ENCODE results near the gene DOCK9. TPM values are rescaled to one million over a fixed set of nuclear protein-coding genes. Genes with fewer than 3 reads are reported as not detected.

DOCK9 gene
- total RNA-seq, 2 experiments from 2014 or later: 102 to 107 TPM

- peaks cover 67% of the 10 kb centered on the region for H3K36me3 Mint-ChIP-seq
- POLR2A ChIA-PET: no interaction called here
Measured at GRCh38 chr13:98922306-98922705, 55.6 kb downstream of the DOCK9 start.

DNA sequence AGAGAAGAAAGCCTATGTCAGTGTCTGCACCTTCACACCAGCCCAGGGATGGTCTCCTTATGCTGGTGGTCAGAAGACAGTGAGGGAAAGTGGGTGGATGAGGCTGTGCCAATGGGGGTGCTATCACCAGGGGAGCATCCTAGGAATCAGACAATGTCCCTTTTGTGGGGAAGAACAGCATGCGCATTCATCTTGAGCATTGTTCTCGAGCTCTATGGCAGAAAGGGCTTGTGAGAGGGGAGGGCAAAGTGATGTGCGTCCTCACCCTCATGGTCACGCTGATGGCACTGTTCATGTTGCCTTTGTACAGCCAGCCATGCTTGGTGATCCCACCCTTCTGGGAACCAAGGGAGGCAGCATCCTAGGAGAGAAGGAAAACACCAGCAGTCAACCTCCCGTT is 56.1 kb downstream of the DOCK9 start:
- Mint-ChIP-seq H3K9me3 (no peaks in the 10 kb centered on the region), H3K4me3 (no peak overlapping the region), H3K27me3 (no peaks in the 10 kb centered on the region), H3K4me1 (peaks cover 17% of the 10 kb centered on the region), H3K27ac (no peak overlapping the region), H3K36me3 (peaks cover 65% of the 10 kb centered on the region)
- no peak for DNase-seq
- ATAC-seq (ENCODE audit: low read depth): no peak
- POLR2A ChIA-PET: no interaction called here

More at GRCh38 chr13:98922306-98922705, 55.6 kb downstream of the DOCK9 start:
- no peaks in the 10 kb centered on the region for H3K27me3 Mint-ChIP-seq
- ATAC-seq (ENCODE audit: low read depth): no peak
- H3K4me3 Mint-ChIP-seq: no peak overlapping the region
- H3K4me1 Mint-ChIP-seq: peaks cover 17% of the 10 kb centered on the region
- no peak overlapping the region for H3K27ac Mint-ChIP-seq
- H3K9me3 Mint-ChIP-seq: no peaks in the 10 kb centered on the region
- no peak for DNase-seq

- Mint-ChIP-seq H3K9me3 (no peaks in the 10 kb centered on the region), H3K36me3 (peaks cover 63% of the 10 kb centered on the region), H3K4me1 (peaks cover 17% of the 10 kb centered on the region), H3K27ac (no peak overlapping the region), H3K27me3 (no peaks in the 10 kb centered on the region), H3K4me3 (no peak overlapping the region)
- POLR2A ChIA-PET: no interaction called here
- no peak for DNase-seq
- ATAC-seq (ENCODE audit: low read depth): no peak
Measured at GRCh38 chr13:98921015-98921580, 56.8 kb downstream of the DOCK9 start.

GRCh38 chr13:98919566-98919965 is 58.3 kb downstream of the DOCK9 start:
- peaks cover 68% of the 10 kb centered on the region for H3K36me3 Mint-ChIP-seq
- ATAC-seq (ENCODE audit: low read depth) (no peak), DNase-seq (no peak)
- H3K9me3 Mint-ChIP-seq: no peaks in the 10 kb centered on the region
- no peaks in the 10 kb centered on the region for H3K27me3 Mint-ChIP-seq
- H3K4me1 Mint-ChIP-seq: peaks cover 17% of the 10 kb centered on the region
- POLR2A ChIA-PET: no interaction called here
- H3K4me3 Mint-ChIP-seq: no peak overlapping the region
- no peak overlapping the region for H3K27ac Mint-ChIP-seq

DNA sequence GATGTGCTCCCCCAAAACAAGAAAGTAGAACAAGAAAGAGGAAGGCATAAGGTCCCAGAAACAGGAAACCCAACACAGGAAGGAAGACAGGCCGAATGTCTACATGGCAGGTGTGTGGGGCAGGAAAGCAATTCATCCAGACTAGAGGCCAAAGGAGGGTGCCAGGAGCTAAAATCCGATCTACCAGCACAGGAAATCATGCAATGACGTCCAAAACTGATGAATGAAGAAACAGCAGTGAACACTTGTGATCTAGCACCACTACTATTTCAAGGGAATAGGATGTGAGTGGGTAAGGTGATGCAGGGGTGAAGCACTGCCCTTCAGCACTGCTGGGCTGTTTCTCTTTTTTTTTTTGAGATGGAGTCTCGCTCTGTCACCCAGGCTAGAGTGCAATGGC is 59.1 kb downstream of the DOCK9 start:
- POLR2A ChIA-PET: no interaction called here
- H3K27me3 Mint-ChIP-seq: no peaks in the 10 kb centered on the region
- peak; percentile 73 for ATAC-seq (ENCODE audit: low read depth)
- H3K36me3 Mint-ChIP-seq: peaks cover 62% of the 10 kb centered on the region
- H3K27ac Mint-ChIP-seq: peak overlapping the region; percentile 60
- peak overlapping the region; percentile 14 for H3K4me3 Mint-ChIP-seq
- no peaks in the 10 kb centered on the region for H3K9me3 Mint-ChIP-seq
- peaks cover 17% of the 10 kb centered on the region for H3K4me1 Mint-ChIP-seq
- DNase-seq: no peak

DNA sequence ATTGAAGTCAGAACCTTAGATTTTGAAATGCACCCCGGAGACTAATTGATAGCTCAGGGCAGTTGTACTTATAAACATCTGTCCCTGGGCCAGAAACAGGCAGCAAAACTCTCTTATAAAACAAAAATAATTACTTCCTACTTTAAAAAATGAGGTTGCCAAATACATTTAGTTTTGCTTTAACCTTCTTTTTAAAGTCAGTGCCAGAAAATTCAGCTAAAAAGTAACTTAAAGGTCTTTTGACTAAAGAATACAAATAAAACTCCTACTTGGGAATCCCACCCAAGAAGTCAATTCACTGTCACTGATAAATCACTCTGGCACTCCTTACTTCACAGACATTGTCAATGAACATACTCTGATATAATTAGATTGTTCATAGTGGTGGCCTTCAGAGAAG is 60.7 kb downstream of the DOCK9 start:
- no peaks in the 10 kb centered on the region for H3K9me3 Mint-ChIP-seq
- no peaks in the 10 kb centered on the region for H3K27me3 Mint-ChIP-seq
- no peak overlapping the region for H3K27ac Mint-ChIP-seq
- no peak for ATAC-seq (ENCODE audit: low read depth)
- no peak for DNase-seq
- H3K36me3 Mint-ChIP-seq: peaks cover 60% of the 10 kb centered on the region
- no peak overlapping the region for H3K4me3 Mint-ChIP-seq
- H3K4me1 Mint-ChIP-seq: peaks cover 21% of the 10 kb centered on the region
- POLR2A ChIA-PET: no interaction called here

DNA sequence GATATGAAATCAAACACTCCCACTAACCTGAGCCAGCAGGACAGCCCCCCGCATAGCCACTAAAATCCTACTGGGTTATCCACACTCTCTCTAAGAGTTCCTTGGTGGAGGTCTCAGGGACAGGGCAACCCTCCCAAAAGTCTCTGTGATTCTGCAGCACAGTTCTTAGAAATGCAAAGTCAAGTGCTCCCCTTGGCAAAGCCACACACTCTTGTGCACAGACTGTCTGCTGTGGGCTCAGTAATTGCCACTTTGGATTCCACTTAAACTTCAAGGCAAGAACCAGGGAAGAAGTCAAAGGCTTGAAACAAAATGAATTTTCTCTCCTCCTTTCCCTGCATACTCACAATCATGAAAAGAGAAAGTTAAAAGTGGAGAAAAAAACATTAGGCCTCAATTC is 61.5 kb downstream of the DOCK9 start:
- Mint-ChIP-seq H3K9me3 (no peaks in the 10 kb centered on the region), H3K4me3 (no peak overlapping the region), H3K36me3 (peaks cover 53% of the 10 kb centered on the region), H3K27me3 (no peaks in the 10 kb centered on the region), H3K4me1 (peaks cover 23% of the 10 kb centered on the region), H3K27ac (no peak overlapping the region)
- DNase-seq: no peak
- POLR2A ChIA-PET: no interaction called here
- ATAC-seq (ENCODE audit: low read depth): no peak

DNA sequence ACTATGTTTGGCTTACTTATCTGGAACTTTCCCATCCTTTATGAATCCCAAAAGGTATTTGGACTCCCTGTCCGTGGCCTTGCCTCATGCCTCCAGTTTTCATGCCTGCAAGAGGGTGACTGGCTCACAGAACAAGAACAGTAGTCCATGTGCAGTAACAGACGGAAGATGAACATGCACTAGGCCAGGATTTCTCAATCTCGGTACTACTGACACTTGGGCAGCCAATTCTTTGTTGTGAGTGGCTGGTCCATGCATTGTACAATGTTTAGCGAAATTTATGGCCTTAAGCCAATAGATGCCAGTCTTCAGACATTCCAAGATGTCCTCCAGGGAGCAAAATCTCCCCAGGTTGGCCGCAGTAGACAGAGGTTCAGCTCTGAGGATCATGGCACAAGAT is 61.9 kb downstream of the DOCK9 start:
- Mint-ChIP-seq H3K4me1 (peaks cover 25% of the 10 kb centered on the region), H3K9me3 (no peaks in the 10 kb centered on the region), H3K27me3 (no peaks in the 10 kb centered on the region), H3K27ac (no peak overlapping the region), H3K36me3 (peaks cover 48% of the 10 kb centered on the region), H3K4me3 (no peak overlapping the region)
- DNase-seq (no peak), ATAC-seq (ENCODE audit: low read depth) (no peak)
- POLR2A ChIA-PET: no interaction called here

- Mint-ChIP-seq H3K36me3 (peaks cover 44% of the 10 kb centered on the region), H3K27ac (no peak overlapping the region), H3K4me1 (peaks cover 29% of the 10 kb centered on the region), H3K27me3 (no peaks in the 10 kb centered on the region), H3K9me3 (no peaks in the 10 kb centered on the region), H3K4me3 (no peak overlapping the region)
- no peak for ATAC-seq (ENCODE audit: low read depth)
- no peak for DNase-seq
- POLR2A ChIA-PET: no interaction called here
Measured at GRCh38 chr13:98915563-98915962, 62.3 kb downstream of the DOCK9 start.

GRCh38 chr13:98913741-98914140 is 64.1 kb downstream of the DOCK9 start:
- POLR2A ChIA-PET: no interaction called here
- no peak for ATAC-seq (ENCODE audit: low read depth)
- H3K27me3 Mint-ChIP-seq: no peaks in the 10 kb centered on the region
- peaks cover 38% of the 10 kb centered on the region for H3K36me3 Mint-ChIP-seq
- no peak overlapping the region for H3K4me3 Mint-ChIP-seq
- no peaks in the 10 kb centered on the region for H3K9me3 Mint-ChIP-seq
- no peak for DNase-seq
- no peak overlapping the region for H3K27ac Mint-ChIP-seq
- H3K4me1 Mint-ChIP-seq: peaks cover 31% of the 10 kb centered on the region

- Mint-ChIP-seq H3K4me3 (no peak overlapping the region), H3K4me1 (peaks cover 24% of the 10 kb centered on the region), H3K27ac (no peak overlapping the region), H3K36me3 (peaks cover 31% of the 10 kb centered on the region), H3K9me3 (no peaks in the 10 kb centered on the region), H3K27me3 (no peaks in the 10 kb centered on the region)
- POLR2A ChIA-PET: no interaction called here
- DNase-seq (no peak), ATAC-seq (ENCODE audit: low read depth) (no peak)
Measured at GRCh38 chr13:98912846-98913245, 65.0 kb downstream of the DOCK9 start.

DNA sequence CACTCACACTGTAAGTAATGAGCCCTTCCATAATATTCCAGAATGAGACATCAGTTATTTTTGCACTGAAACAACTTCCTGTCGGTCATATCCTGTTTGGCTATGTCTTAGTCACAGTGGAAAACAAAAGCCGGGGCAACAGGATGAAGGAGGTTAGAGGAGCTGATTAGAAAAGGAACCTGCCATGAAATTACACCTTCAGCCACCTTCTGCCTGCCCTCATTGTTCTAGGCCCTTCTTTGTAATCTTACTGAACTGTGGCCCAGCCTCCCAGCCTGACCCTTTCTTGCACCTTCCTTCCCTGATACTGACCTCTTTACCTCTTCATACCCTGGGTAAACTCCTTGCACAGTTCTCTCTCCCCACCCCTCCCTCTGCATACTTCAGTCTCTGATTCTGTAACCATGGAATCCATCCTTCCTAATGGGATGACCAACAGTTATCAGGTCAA is 67.3 kb downstream of the DOCK9 start:
- Mint-ChIP-seq H3K9me3 (no peaks in the 10 kb centered on the region), H3K4me1 (peaks cover 25% of the 10 kb centered on the region), H3K36me3 (peaks cover 32% of the 10 kb centered on the region), H3K4me3 (peak overlapping the region; percentile 40), H3K27me3 (no peaks in the 10 kb centered on the region), H3K27ac (peak overlapping the region; percentile 83)
- DNase-seq: no peak
- ATAC-seq (ENCODE audit: low read depth): peak; percentile 92
- POLR2A ChIA-PET: interaction anchor here (0.6 kb wide), 1 partner anchor 88 kb away, joined by 4 read pairs; no protein-coding TSS in a partner anchor

DNA sequence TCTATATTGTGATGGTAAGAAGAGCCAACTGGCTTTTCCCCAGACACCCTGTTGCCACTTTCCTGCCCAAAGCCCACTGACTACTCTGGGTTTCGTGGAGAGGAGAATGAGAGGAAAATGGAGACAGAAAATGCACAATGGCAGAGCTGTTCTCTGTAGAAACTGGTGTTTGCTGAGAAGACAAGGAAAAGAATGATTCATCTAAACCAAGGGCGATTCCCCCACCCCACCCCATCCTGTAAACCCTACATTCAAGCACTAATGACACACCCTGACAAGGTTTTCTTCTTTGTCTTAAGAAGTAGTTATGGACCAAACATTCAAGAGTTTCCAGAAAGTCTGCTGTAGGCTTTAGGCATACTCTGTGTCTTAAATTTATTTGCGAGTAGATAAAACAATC is 68.8 kb downstream of the DOCK9 start:
- Mint-ChIP-seq H3K4me3 (no peak overlapping the region), H3K36me3 (peaks cover 34% of the 10 kb centered on the region), H3K9me3 (no peaks in the 10 kb centered on the region), H3K27me3 (no peaks in the 10 kb centered on the region), H3K27ac (no peak overlapping the region), H3K4me1 (peaks cover 25% of the 10 kb centered on the region)
- ATAC-seq (ENCODE audit: low read depth) (no peak), DNase-seq (no peak)
- POLR2A ChIA-PET: interaction anchor here (0.9 kb wide), 1 partner anchor 142 kb away, joined by 3 read pairs; no protein-coding TSS in a partner anchor

GRCh38 chr13:98906746-98907502 is 70.9 kb downstream of the DOCK9 start:
- peaks cover 20% of the 10 kb centered on the region for H3K4me1 Mint-ChIP-seq
- no peak for ATAC-seq (ENCODE audit: low read depth)
- POLR2A ChIA-PET: no interaction called here
- H3K27ac Mint-ChIP-seq: no peak overlapping the region
- DNase-seq: no peak
- H3K4me3 Mint-ChIP-seq: no peak overlapping the region
- no peaks in the 10 kb centered on the region for H3K9me3 Mint-ChIP-seq
- H3K27me3 Mint-ChIP-seq: no peaks in the 10 kb centered on the region
- H3K36me3 Mint-ChIP-seq: peaks cover 30% of the 10 kb centered on the region
